HUES6 (cell line): ENCODE data around the gene HNRNPA3.

Source experiments
- H3K27ac ChIP-seq: 2 replicates; pipeline ENCODE4 v1.7.0; 2013; ENCODE audit warnings: low read depth, mild to moderate bottlenecking, low read length, inconsistent platforms
- H3K27me3 ChIP-seq: 2 replicates; pipeline ENCODE4 v1.6.1; 2013; ENCODE audit warnings: low read length; ENCODE audit not compliant: control insufficient read depth, insufficient read depth
- H3K36me3 ChIP-seq: 2 replicates; pipeline ENCODE4 v1.6.1; 2013; ENCODE audit warnings: low read length; ENCODE audit not compliant: control insufficient read depth, insufficient read depth
- H3K4me1 ChIP-seq: 2 replicates; pipeline ENCODE4 v1.6.1; 2013; ENCODE audit warnings: low read length; ENCODE audit not compliant: control insufficient read depth, insufficient read depth
- H3K4me3 ChIP-seq: 2 replicates; pipeline ENCODE4 v1.5.1; 2013; ENCODE audit warnings: low read depth, low read length
- H3K9ac ChIP-seq: one replicate; pipeline ENCODE4 v1.6.1; 2013; ENCODE audit warnings: mild to moderate bottlenecking, low read length
- H3K9me3 ChIP-seq: 2 replicates; pipeline ENCODE4 v1.6.1; 2013; ENCODE audit warnings: low read depth, low read length; ENCODE audit not compliant: control insufficient read depth, insufficient read depth

Gene HNRNPA3

DNA sequence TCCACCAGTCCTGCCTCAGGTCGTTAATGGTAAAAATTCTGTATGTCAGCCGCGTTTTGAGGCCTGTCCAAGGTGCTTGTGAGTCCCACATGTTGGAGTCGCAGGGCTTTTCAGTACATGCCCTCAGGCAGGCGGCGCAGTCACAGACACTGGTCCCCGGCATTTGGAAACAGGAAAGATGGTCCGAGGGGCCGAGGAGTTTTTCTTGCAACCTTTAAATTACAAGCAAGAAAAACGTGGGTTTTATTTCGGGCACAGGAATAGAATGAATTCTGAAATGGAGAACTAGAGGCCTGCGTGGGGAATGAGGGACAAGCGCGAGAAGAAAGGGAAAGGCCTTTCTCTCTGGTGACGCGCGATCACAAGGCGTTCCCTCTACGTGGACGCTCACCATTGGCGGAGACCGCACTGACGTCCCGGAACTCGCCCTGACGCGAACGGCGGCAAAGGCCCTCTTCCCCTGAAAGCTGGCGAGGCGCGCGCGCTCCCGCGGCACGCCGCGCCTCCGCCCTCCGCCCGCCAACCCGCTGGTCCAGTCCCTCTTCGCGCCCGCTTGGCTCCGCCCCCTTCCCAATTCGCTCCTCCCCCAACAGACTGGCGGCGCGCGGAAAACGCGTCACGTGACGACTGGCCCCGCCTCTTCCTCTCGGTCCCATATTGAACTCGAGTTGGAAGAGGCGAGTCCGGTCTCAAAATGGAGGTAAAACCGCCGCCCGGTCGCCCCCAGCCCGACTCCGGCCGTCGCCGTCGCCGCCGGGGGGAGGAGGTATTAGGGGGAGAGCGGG lies at the start of gene HNRNPA3:
HNRNPA3 (plus strand) TSS at position 689 of the 785 bp plus-strand sequence; CDS start at position 695, 6 bp downstream.
- Histone ChIP-seq H3K9ac (peak within 1 kb of the TSS; percentile 95), H3K36me3 (peaks cover 39% of the 10 kb centered on the region), H3K27ac (peak within 1 kb of the TSS; percentile 100), H3K9me3 (no peaks in the 10 kb centered on the region), H3K4me3 (peak within 1 kb of the TSS; percentile 94), H3K27me3 (no peaks in the 10 kb centered on the region), H3K4me1 (peaks cover 21% of the 10 kb centered on the region)

DNA sequence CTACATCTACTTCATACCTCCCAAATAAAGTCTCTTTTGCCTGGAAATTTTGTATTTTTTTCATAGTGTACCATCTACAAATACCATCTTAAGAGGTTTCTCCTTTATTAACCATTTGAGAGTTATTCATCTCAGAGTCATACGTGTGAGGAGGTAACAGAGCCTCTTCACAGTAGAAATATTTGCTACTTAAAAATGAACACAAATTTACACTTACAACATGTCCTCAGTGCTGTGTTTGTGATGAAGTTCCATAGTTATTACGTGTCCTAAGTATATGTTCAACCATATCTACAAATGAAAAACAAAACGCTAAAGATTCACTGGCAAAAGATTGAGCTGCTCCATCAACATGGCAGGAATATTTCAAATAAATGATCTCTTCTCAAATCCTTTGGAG lies 48.5 kb upstream of the HNRNPA3 start:
- peak overlapping the region; percentile 15; the same call in 1 of the 2 replicates for H3K4me3 ChIP-seq
- H3K27ac ChIP-seq: no peak overlapping the region
- H3K4me1 ChIP-seq: peaks cover 41% of the 10 kb centered on the region
- no peaks in the 10 kb centered on the region for H3K36me3 ChIP-seq
- peak overlapping the region; percentile 44 for H3K9ac ChIP-seq
- H3K27me3 ChIP-seq: no peaks in the 10 kb centered on the region
- H3K9me3 ChIP-seq: no peaks in the 10 kb centered on the region

DNA sequence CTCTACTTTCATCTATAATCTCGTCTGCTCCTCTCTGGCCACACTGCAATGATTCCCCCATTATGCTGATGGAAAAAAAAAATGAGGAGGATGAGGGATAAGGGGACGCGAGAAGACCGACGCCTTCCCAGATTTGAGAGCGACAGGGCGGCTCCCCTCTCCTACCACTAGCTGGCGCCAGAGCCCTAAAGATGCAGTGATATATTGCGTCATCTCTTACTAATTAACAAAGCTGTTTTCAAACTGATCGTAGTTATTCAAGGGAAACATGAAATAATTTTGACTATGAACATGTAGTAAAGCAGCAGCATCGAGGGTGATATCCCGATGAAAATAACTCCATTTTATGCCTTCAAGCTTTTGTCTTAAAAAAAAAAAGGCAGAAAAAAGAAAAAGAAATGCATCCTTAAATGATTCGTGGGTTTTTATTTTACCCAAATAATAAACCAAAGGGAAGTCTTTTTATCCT lies 48.0 kb upstream of the HNRNPA3 start:
- Histone ChIP-seq H3K4me1 (peaks cover 41% of the 10 kb centered on the region), H3K9me3 (no peaks in the 10 kb centered on the region), H3K36me3 (no peaks in the 10 kb centered on the region), H3K9ac (peak overlapping the region; percentile 44), H3K4me3 (peak overlapping the region; percentile 15; the same call in 1 of the 2 replicates), H3K27me3 (no peaks in the 10 kb centered on the region), H3K27ac (peak overlapping the region; percentile 28)

DNA sequence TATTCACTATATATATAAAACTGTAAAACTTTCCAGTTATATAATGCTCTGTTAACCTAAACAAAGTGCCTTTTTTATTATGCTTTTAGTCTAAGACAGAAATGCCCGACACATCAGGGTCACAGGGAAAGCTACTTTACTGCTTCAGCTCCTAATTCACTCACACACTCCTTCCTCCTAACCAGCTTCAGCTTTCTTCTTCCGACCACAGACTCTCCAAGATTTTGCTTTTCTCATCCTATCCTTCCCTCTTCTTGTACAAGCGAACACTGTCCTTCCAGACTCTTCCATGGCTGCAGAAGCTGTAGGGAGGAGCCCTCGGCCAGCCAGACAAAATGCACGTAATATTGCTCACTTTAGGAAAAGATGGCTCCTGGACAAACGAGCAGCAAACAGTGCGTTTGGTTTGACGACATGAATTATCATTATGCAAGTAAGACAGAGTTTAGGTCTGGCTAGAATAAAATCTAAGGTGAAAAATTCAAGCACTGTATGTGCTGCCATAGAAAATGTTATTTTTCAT lies 47.5 kb upstream of the HNRNPA3 start:
- Histone ChIP-seq H3K4me3 (peak overlapping the region; percentile 13; the same call in 1 of the 2 replicates), H3K4me1 (peaks cover 44% of the 10 kb centered on the region), H3K9me3 (no peaks in the 10 kb centered on the region), H3K27me3 (no peaks in the 10 kb centered on the region), H3K27ac (peak overlapping the region; percentile 28), H3K9ac (peak overlapping the region; percentile 78), H3K36me3 (no peaks in the 10 kb centered on the region)

DNA sequence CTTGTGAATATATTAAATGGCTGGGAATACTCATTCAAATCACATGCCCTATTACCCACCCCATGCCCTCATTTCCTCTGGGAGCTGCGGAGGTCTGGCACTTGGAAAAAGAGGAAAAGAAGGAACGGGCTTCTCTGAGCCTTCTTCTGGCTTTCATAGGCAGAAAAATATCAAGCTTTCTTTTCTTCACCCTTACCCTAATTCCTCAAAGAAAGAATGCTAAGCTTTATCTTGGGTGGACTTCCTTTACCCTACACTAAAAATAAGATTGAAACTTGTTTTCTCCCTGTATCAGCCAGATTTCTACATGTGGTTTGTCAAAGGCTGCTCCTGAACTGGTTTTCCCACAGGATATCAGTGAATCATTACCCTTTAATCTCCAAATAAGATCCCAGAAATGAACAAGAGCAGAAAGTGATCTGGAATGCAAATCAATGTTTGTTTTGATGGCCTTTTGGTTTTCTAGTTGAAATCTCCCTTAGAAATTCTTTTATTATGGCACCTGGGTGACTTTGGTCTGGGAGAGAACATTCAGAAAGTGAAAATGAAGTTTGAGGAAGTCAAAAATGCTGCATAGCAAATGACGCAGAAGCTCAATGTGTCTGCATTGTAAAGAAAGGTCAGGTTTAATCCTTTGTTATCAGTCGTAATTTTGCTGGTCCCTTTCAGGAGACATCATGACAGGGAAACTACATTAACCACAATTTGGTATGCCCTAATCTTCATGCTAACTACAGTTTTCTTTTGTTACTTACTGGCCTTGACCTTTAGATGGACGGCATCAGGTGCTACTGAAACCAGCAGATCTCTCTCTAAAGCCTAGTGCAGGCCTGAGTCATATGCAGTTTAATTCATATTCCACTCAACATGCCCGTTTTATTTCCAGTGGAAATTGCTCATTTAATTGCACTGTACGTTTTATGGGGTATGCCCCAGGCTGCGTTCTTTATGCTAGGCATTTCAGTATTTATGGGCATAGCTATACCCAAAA lies 46.6 kb upstream of the HNRNPA3 start:
- peaks cover 53% of the 10 kb centered on the region for H3K4me1 ChIP-seq
- H3K27me3 ChIP-seq: no peaks in the 10 kb centered on the region
- H3K27ac ChIP-seq: no peak overlapping the region
- no peaks in the 10 kb centered on the region for H3K36me3 ChIP-seq
- no peaks in the 10 kb centered on the region for H3K9me3 ChIP-seq
- H3K4me3 ChIP-seq: no peak overlapping the region
- H3K9ac ChIP-seq: no peak overlapping the region

DNA sequence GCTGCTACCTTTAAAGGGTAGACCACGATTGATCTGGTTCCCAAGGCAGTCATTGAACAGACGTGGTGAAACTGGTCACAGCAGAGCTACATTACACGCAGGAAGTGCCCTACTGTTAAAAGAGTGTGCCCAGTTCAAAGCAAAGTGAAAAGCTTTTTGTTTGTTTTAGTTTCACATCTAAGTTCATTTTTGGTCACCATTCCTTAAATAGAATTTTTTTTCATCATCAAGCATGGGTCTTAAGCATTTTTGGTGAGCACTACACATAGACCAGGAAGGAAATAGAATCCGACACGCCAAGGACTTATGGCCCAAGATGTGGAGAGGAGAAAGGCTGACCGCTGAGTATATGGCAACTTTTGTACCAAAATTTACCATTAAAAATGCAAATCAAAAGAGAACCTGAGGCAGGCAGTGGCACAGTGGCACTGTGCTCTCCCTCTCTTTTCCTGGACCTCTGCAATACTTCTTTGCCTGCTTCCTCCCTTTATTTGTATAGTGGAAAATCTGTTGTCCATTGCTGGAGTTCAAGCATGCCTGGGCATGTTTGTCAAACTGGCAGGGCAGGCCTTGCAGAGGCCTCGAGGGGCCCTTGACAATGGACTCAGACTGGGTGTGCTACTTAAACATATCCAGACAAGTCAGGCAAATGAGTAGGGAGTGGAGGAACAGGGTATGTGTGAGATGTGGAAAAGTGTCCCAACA lies 42.6 kb upstream of the HNRNPA3 start:
- H3K9me3 ChIP-seq: no peaks in the 10 kb centered on the region
- no peaks in the 10 kb centered on the region for H3K36me3 ChIP-seq

DNA sequence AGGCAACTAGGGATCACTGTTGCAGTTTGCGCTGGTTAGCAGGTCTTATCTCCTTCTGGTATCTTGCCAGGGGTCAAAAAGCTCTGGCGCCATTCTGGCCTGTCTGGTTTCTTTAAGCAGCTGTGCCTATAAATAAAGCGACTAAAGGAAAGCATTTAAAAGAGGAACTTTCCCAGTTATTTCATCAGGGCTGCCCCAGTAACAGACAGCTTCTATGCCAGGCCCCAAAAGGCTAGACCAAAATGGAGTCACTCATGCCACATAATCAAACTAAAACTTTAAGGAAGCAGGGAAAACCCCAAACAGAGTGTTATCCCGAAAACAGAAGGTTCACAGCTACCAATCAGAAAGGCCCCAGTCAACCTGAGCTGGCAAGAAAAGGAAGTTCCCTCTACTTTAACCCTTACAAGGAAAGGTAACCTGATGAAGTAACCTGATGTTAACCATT lies 41.2 kb upstream of the HNRNPA3 start:
- no peak overlapping the region for H3K4me3 ChIP-seq
- H3K9me3 ChIP-seq: no peaks in the 10 kb centered on the region
- H3K9ac ChIP-seq: no peak overlapping the region
- no peaks in the 10 kb centered on the region for H3K27me3 ChIP-seq
- peak overlapping the region; percentile 43; the same call in 1 of the 2 replicates for H3K27ac ChIP-seq
- no peaks in the 10 kb centered on the region for H3K36me3 ChIP-seq
- peaks cover 58% of the 10 kb centered on the region for H3K4me1 ChIP-seq

More for the DNA sequence above, 42.6 kb upstream of the HNRNPA3 start:
- no peak overlapping the region for H3K4me3 ChIP-seq
- peak overlapping the region; percentile 18 for H3K9ac ChIP-seq
- H3K27me3 ChIP-seq: no peaks in the 10 kb centered on the region
- H3K27ac ChIP-seq: peak overlapping the region; percentile 43; the same call in 1 of the 2 replicates
- peaks cover 61% of the 10 kb centered on the region for H3K4me1 ChIP-seq

DNA sequence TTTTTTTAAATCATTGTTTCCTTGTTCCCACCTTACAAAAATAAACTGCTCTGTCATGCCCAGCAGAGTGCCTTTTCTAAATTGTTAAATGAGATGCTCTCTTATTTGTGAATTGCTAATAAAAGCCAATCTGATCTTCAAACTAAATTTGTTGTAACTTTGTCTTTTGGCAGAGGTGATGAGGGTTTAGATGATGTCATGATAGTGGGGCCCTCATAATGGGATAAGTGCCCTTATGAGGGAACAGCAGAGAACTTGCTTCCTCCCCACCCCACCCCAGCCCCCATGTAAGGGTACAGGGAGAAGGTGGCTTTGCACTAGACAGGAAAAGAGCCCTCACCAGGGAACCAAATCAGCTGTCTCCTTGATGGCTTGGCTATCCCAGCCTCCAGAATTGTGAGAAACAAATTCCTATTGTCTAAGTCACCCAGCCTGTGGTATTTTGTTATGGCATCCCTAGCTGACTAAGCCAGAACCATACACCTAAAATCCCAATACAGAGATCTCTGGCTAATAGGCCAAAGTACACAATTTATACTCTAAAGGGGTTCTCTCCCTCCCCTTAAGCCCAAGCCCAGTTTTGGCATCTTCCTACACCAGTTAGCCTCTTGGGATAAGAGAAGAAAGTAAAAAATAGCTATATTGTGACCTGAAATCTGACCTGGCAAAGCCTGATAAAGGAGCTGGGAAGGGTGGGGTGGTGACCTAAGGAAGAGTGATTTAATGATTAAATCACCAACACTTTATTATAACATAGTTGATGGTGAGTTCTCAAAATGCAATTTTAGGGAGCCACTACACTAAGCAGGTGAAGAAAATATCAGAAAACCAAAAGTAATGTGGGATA lies 40.3 kb upstream of the HNRNPA3 start:
- no peak overlapping the region for H3K4me3 ChIP-seq
- no peaks in the 10 kb centered on the region for H3K27me3 ChIP-seq
- peak overlapping the region; percentile 43; the same call in 1 of the 2 replicates for H3K27ac ChIP-seq
- H3K9me3 ChIP-seq: no peaks in the 10 kb centered on the region
- no peaks in the 10 kb centered on the region for H3K36me3 ChIP-seq
- no peak overlapping the region for H3K9ac ChIP-seq
- peaks cover 53% of the 10 kb centered on the region for H3K4me1 ChIP-seq

DNA sequence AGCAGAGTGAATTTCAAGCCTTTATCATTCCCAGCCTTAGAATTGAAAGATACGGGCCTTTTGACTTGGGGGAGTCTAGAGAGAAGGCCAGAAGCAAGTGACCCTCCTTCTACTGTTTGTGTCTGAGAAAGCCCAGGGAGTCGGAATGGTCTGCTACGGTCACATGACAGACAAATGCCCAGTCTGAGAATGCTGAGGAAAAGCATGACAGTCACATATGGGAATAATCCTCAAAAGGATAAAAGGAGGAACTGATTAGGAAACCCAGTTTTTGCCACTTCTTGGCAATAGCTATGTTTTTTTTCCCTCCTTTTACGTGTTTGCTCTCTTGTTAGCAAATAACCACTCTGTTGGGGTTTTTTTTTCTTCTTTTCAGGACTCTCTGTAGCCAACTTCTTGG lies 38.1 kb upstream of the HNRNPA3 start:
- Histone ChIP-seq H3K9me3 (no peaks in the 10 kb centered on the region), H3K4me3 (no peak overlapping the region), H3K27me3 (no peaks in the 10 kb centered on the region), H3K27ac (no peak overlapping the region), H3K36me3 (no peaks in the 10 kb centered on the region), H3K4me1 (peaks cover 56% of the 10 kb centered on the region), H3K9ac (no peak overlapping the region)
